T-helper 1 cell treated with Interleukin-12 subunit alpha and Interleukin-12 subunit beta and Interleukin-4 antibody, amounts not matched to agents 30 ng/mL and 1 ng/mL, for 36 hours (primary cell): ENCODE results near the gene HECTD1. TPM values are rescaled to one million over a fixed set of nuclear protein-coding genes. Genes with fewer than 3 reads are reported as not detected.
"Not testable (repeated sequence)": the region's sequence is repeated elsewhere in the genome, so short reads cannot be mapped to it uniquely, and the experiment has no call there.

Experiments
- intact Hi-C: fragments of 100-400 bp; cut with micrococcal nuclease; formaldehyde crosslinking; loops from one replicate; pipeline ENCODE4 v1.15.1; 2024
- total RNA-seq: library from RNA; stranded (reverse); gene quantifications from 2 replicates; pipeline ENCODE4 v1.2.3, GENCODE V29; 2022

HECTD1 gene
- total RNA-seq, 1 donor from 2014 or later: 107 TPM

GRCh38 chr14:31196839-31197492, 10.6 kb downstream of the HECTD1 start:
- intact Hi-C loops: no loop called here

GRCh38 chr14:31194661-31195060, 12.9 kb downstream of the HECTD1 start:
- intact Hi-C loops: no loop called here

GRCh38 chr14:31194095-31194494, 13.5 kb downstream of the HECTD1 start:
- intact Hi-C loops: no loop called here

GRCh38 chr14:31192544-31192943, 15.0 kb downstream of the HECTD1 start:
- intact Hi-C loops: not testable (repeated sequence)

- intact Hi-C loops: no loop called here
Measured at GRCh38 chr14:31190717-31191263, 16.8 kb downstream of the HECTD1 start.

- intact Hi-C loops: no loop called here
Measured at GRCh38 chr14:31190219-31190603, 17.4 kb downstream of the HECTD1 start.

- intact Hi-C loops: no loop called here
Measured at GRCh38 chr14:31189346-31190218, 18.0 kb downstream of the HECTD1 start.

GRCh38 chr14:31188744-31189143, 18.8 kb downstream of the HECTD1 start:
- intact Hi-C loops: no loop called here

GRCh38 chr14:31182016-31182415, 25.6 kb downstream of the HECTD1 start:
- intact Hi-C loops: loop anchor here (5.0 kb wide), 1 partner anchor 525 kb away; no protein-coding TSS in a partner anchor

GRCh38 chr14:31181271-31181670, 26.3 kb downstream of the HECTD1 start:
- intact Hi-C loops: loop anchor here (5.0 kb wide), 1 partner anchor 526 kb away; no protein-coding TSS in a partner anchor

GRCh38 chr14:31180299-31181051, 27.1 kb downstream of the HECTD1 start:
- intact Hi-C loops: loop anchor here (5.0 kb wide), 1 partner anchor 527 kb away; no protein-coding TSS in a partner anchor

GRCh38 chr14:31174433-31174832, 33.2 kb downstream of the HECTD1 start:
- intact Hi-C loops: no loop called here

GRCh38 chr14:31173120-31173837, 34.3 kb downstream of the HECTD1 start:
- intact Hi-C loops: no loop called here

GRCh38 chr14:31172084-31172483, 35.5 kb downstream of the HECTD1 start:
- intact Hi-C loops: no loop called here

- intact Hi-C loops: loop anchor here (2.0 kb wide), 1 partner anchor 36 kb away; the partner anchor contains the start of gene HECTD1
Measured at GRCh38 chr14:31170411-31170810, 37.2 kb downstream of the HECTD1 start.

- intact Hi-C loops: loop anchor here (2.0 kb wide), 1 partner anchor 37 kb away; the partner anchor contains the start of gene HECTD1
Measured at GRCh38 chr14:31169877-31170276, 37.7 kb downstream of the HECTD1 start.

GRCh38 chr14:31167032-31167431, 40.6 kb downstream of the HECTD1 start:
- intact Hi-C loops: no loop called here

- intact Hi-C loops: no loop called here
Measured at GRCh38 chr14:31166271-31166561, 41.4 kb downstream of the HECTD1 start.

- intact Hi-C loops: no loop called here
Measured at GRCh38 chr14:31164115-31164514, 43.5 kb downstream of the HECTD1 start.

- intact Hi-C loops: no loop called here
Measured at GRCh38 chr14:31162910-31163649, 44.5 kb downstream of the HECTD1 start.
